DOHH2 (cell line): ENCODE measurements around the gene GALNT18.

Source experiments
- CTCF ChIP-seq: fragments of 200-600 bp; sonication (generic); IDR thresholded peaks from one replicate; pipeline ENCODE4 v1.5.1; 2014; ENCODE audit warnings: antibody characterized with exemption, mild to moderate bottlenecking, low read depth, low read length; ENCODE audit not compliant: poor library complexity, severe bottlenecking
- EZH2phosphoT487 ChIP-seq: fragments of 200-600 bp; sonication (generic); IDR thresholded peaks from 2 replicates; pipeline ENCODE4 v1.6.1; 2017; ENCODE audit warnings: borderline replicate concordance, mild to moderate bottlenecking, antibody characterized with exemption, low read length, moderate library complexity, mixed read lengths

DNA sequence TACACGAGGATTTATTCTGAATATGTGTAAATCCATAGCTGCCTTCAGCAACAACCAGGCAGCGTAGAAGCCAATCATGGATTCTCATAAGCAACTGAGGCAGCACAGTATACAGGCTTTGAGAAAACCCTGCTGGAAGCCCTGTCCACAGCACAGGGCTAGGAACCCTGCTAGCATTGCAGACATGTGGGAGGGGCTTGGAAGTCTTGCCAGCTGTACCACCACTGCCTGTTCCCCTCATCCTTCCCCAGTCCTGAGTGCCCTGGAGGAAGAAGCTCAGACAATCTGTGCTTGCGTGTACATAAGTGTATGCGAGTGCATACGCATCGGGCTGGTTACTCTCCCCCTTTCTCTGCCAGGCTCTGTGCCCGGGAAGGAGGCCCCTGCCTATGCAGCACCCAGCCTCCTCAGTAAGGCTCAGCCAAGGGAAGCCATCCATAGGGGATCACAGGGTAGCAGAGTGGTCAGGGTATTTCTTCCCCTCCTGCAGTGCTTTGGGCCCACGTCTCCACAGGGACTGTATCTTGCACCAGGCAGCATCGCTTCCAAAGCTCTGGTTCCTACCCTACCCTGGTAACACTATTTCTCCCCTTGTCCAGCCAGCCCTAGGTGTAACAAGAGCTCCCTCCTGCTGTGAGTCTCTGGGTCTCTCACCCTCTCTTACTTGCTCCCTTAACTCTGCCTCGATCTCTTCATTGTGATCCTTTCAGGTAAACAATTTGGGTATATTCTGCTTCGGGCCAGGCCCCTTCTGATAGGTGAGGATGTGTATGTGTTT is 90.5 kb downstream of the GALNT18 start:
- TF ChIP-seq CTCF, result no peak
- TF ChIP-seq EZH2phosphoT487, result no peak
